K562 (cell line): ENCODE results near the gene SLC22A23. TPM values are rescaled to one million over a fixed set of nuclear protein-coding genes. Genes with fewer than 3 reads are reported as not detected.

Experiments
- ADNP ChIP-seq: fragments of 200-800 bp; sonication (Bioruptor generic); IDR thresholded peaks from 2 replicates; pipeline ENCODE4 v1.6.1; 2016; ENCODE audit warnings: missing genetic modification characterization, missing compliant biosample characterization
- ASH1L ChIP-seq: fragments of 450-650 bp; IDR thresholded peaks from 2 replicates; pipeline ENCODE4 v1.6.1; 2018; ENCODE audit warnings: borderline replicate concordance, mild to moderate bottlenecking, low read depth; ENCODE audit not compliant: partially characterized antibody
- ATF1 ChIP-seq, 2 experiments: fragments of 450-650 bp in 1 of 2; IDR thresholded peaks; 2 replicates each; pipeline ENCODE4 v1.6.1; 2016; ENCODE audit warnings: missing compliant biosample characterization in 1 of 2, missing genetic modification characterization in 1 of 2
- ATF3 ChIP-seq, 2 experiments: fragments of 450-650 bp in 1 of 2; sonication (generic) in 1 of 2; formaldehyde crosslinking in 1 of 2; IDR thresholded peaks in 1 of 2; conservative IDR thresholded peaks in 1 of 2; 2 replicates each; pipeline versions ENCODE4 v1.6.1 to v1.8.1; 2016 to 2023; ENCODE audit warnings: mild to moderate bottlenecking in 2 of 2, moderate library complexity in 2 of 2, inconsistent platforms in 1 of 2, missing genetic modification reagents in 1 of 2
- IRF2 ChIP-seq: sonication (generic); formaldehyde crosslinking; IDR thresholded peaks from 2 replicates; pipeline ENCODE4 v1.8.1; 2022; ENCODE audit warnings: mild to moderate bottlenecking, missing genetic modification reagents
- KDM1A ChIP-seq, 2 experiments: fragments of 450-650 bp; IDR thresholded peaks; 2 replicates each; pipeline ENCODE4 v1.6.1; 2016; ENCODE audit warnings: mild to moderate bottlenecking in 2 of 2
- MYBL2 ChIP-seq, 2 experiments: fragments of 450-650 bp in 1 of 2; sonication (generic) in 1 of 2; formaldehyde crosslinking in 1 of 2; IDR thresholded peaks; 2 replicates each; pipeline versions ENCODE4 v1.6.1 to v1.8.1; 2017 to 2022; ENCODE audit warnings: borderline replicate concordance in 1 of 2, inconsistent platforms in 1 of 2, low read depth in 1 of 2, mild to moderate bottlenecking in 1 of 2, missing genetic modification reagents in 1 of 2, moderate library complexity in 1 of 2
- NR3C1 ChIP-seq: sonication (generic); formaldehyde crosslinking; IDR thresholded peaks from 2 replicates; pipeline ENCODE4 v1.8.1; 2022; ENCODE audit warnings: missing genetic modification reagents
- POLR2H ChIP-seq: IDR thresholded peaks from 2 replicates; pipeline ENCODE4 v1.6.1; 2016; ENCODE audit warnings: missing genetic modification characterization, low read depth, mild to moderate bottlenecking, control low read depth, missing compliant biosample characterization, moderate library complexity
- RNF2 ChIP-seq: sonication (generic); IDR thresholded peaks from 2 replicates; pipeline ENCODE4 v1.6.1; 2016
- SAFB2 ChIP-seq: fragments of 200-400 bp; formaldehyde crosslinking; IDR thresholded peaks from 2 replicates; pipeline ENCODE4 v1.6.1; 2018; ENCODE audit warnings: borderline replicate concordance, low read length, low read depth, moderate library complexity; ENCODE audit not compliant: severe bottlenecking
- TAF7 ChIP-seq: fragments of 450-650 bp; IDR thresholded peaks from 2 replicates; pipeline ENCODE4 v1.6.1; 2016; ENCODE audit warnings: missing genetic modification characterization, missing compliant biosample characterization
- ZNF212 ChIP-seq: fragments of 450-650 bp; formaldehyde crosslinking; IDR thresholded peaks from 2 replicates; pipeline ENCODE4 v1.4.0; 2020; ENCODE audit warnings: mild to moderate bottlenecking
- ZNF282 ChIP-seq: sonication (generic); formaldehyde crosslinking; IDR thresholded peaks from 2 replicates; pipeline ENCODE4 v1.8.1; 2023; ENCODE audit warnings: missing genetic modification reagents
- ZNF318 ChIP-seq, 2 experiments: fragments of 450-650 bp; IDR thresholded peaks; 2 replicates each; pipeline ENCODE4 v1.6.1; 2016; ENCODE audit warnings: mild to moderate bottlenecking in 2 of 2, borderline replicate concordance in 1 of 2, low read depth in 1 of 2, moderate library complexity in 1 of 2
- ZNF431 ChIP-seq: sonication (generic); formaldehyde crosslinking; IDR thresholded peaks from 2 replicates; pipeline ENCODE4 v1.8.0; 2022; ENCODE audit warnings: mild to moderate bottlenecking, missing genetic modification reagents
- ZNF445 ChIP-seq: fragments of 250-450 bp; sonication (Bioruptor Pico); IDR thresholded peaks from 2 replicates; pipeline ENCODE4 v1.4.0; 2020; ENCODE audit warnings: low read depth, mild to moderate bottlenecking, moderate library complexity
- ZNF584 ChIP-seq: fragments of 200-800 bp; sonication (Bioruptor generic); IDR thresholded peaks from 2 replicates; pipeline ENCODE4 v1.6.1; 2016; ENCODE audit warnings: low read depth, mild to moderate bottlenecking, missing genetic modification characterization, missing compliant biosample characterization
- polyA plus RNA-seq, 8 experiments: library from polyadenylated mRNA; depleted of rRNA in 4 of 8; stranded (reverse) in 5 of 8; unstranded in 3 of 8; fragments of >200 nt; fragmentation: Nextera tagmentation in 2 of 8; fragmentation: Illumina TruSeq in 1 of 8; extraction: Ambion mirVana in 2 of 8; extraction: Trizol in 1 of 8; gene quantifications; 2 replicates each; pipeline versions ENCODE4 v1.2.1 to v1.2.3, GENCODE V29; 2011 to 2014; ENCODE audit warnings: inconsistent platforms in 1 of 8, missing spikeins in 1 of 8
- total RNA-seq, 7 experiments: library from RNA; depleted of rRNA in 6 of 7; stranded (reverse); fragments of >200 nt in 6 of 7; fragmentation: Illumina TruSeq in 2 of 7; extraction: Trizol in 2 of 7; gene quantifications; 2 replicates each; pipeline versions ENCODE4 v1.2.1 to v1.2.3, GENCODE V29; 2011 to 2021; ENCODE audit warnings: low replicate concordance in 1 of 7

Gene SLC22A23
- total and polyA plus RNA-seq, 9 of the 15 experiments (the other 6 are each of a cell fraction or from before 2014, with no cell fraction given): 0.30 to 8.7 (median 2.5) TPM

GRCh38 chr6:3228771-3229565 lies 227.9 kb downstream of the SLC22A23 start (continued):
- TF ChIP-seq ATF3 (IDR thresholded peaks at IDR 0.05): 0 out of 2 replicates have a peak, but pooled peaks have one; percentile 6
- TF ChIP-seq ATF3 (CRISPR knock-in tag; conservative IDR thresholded peaks at IDR 0.05): no peak
- no peak for TF ChIP-seq ZNF318 (IDR thresholded peaks at IDR 0.05; ENCODE audit: borderline replicate concordance in 1 of 2, low read depth in 1 of 2)
- peak; percentile 21; the same call in 1 of the 2 replicates for TF ChIP-seq ZNF431
- no peak for TF ChIP-seq ATF1 (CRISPR knock-in tag; IDR thresholded peaks at IDR 0.05)
- peak; percentile 60 for TF ChIP-seq ATF1 (tag; IDR thresholded peaks at IDR 0.05)
- TF ChIP-seq ZNF282 (CRISPR knock-in tag): no peak
- no peak for TF ChIP-seq ZNF584
- TF ChIP-seq TAF7 (tag): no peak
- no peak for TF ChIP-seq ASH1L
- TF ChIP-seq NR3C1: no peak; the same call in 1 of the 2 replicates
- TF ChIP-seq ZNF212: no peak
- TF ChIP-seq RNF2: no peak
- TF ChIP-seq POLR2H (tag): no peak
- TF ChIP-seq SAFB2: no peak
- 0 out of 2 replicates have a peak, but pooled peaks have one; percentile 55 for TF ChIP-seq IRF2 (CRISPR knock-in tag)
- no peak for TF ChIP-seq ZNF445
- TF ChIP-seq ADNP (tag): no peak
- no peak for TF ChIP-seq MYBL2 (IDR thresholded peaks at IDR 0.05; ENCODE audit: low read depth)
- TF ChIP-seq MYBL2 (CRISPR knock-in tag; IDR thresholded peaks at IDR 0.05; ENCODE audit: borderline replicate concordance): no peak
- TF ChIP-seq KDM1A (IDR thresholded peaks at IDR 0.05): no peak
